ENCODE data around the gene ZNF175. TPM values are rescaled to one million over a fixed set of nuclear protein-coding genes. Genes with fewer than 3 reads are reported as not detected.

Gene ZNF175
- total RNA-seq, 2 donors from 2014 or later = 4.3 to 9.0 TPM

DNA sequence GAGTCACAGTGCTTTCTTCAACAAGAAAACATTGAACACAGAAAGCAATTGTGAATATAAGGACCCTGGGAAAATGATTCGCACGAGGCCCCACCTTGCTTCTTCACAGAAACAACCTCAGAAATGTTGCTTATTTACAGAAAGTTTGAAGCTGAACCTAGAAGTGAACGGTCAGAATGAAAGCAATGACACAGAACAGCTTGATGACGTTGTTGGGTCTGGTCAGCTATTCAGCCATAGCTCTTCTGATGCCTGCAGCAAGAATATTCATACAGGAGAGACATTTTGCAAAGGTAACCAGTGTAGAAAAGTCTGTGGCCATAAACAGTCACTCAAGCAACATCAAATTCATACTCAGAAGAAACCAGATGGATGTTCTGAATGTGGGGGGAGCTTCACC is 15.7 kb downstream of the ZNF175 start:
- H3K4me1 ChIP-seq (replicated peaks) = no peaks in the 10 kb centered on the region
- no peak for DNase-seq (ENCODE audit: low spot score)
- WGBS = 97% methylated on average over 4 of the region's 4 CpGs
- no peaks in the 10 kb centered on the region for H3K9me3 ChIP-seq
- H3K27me3 ChIP-seq (replicated peaks; ENCODE audit: insufficient read depth) = no peaks in the 10 kb centered on the region
- intact Hi-C loops (cut with DNase I) = no loop called here
- H3K4me3 ChIP-seq = no peak overlapping the region
- no peak overlapping the region for H3K27ac ChIP-seq
- TF ChIP-seq POLR2AphosphoS5 (IDR thresholded peaks at IDR 0.05) (no peak), POLR2A (IDR thresholded peaks at IDR 0.05) (no peak)
- TF ChIP-seq, protein P1, sequence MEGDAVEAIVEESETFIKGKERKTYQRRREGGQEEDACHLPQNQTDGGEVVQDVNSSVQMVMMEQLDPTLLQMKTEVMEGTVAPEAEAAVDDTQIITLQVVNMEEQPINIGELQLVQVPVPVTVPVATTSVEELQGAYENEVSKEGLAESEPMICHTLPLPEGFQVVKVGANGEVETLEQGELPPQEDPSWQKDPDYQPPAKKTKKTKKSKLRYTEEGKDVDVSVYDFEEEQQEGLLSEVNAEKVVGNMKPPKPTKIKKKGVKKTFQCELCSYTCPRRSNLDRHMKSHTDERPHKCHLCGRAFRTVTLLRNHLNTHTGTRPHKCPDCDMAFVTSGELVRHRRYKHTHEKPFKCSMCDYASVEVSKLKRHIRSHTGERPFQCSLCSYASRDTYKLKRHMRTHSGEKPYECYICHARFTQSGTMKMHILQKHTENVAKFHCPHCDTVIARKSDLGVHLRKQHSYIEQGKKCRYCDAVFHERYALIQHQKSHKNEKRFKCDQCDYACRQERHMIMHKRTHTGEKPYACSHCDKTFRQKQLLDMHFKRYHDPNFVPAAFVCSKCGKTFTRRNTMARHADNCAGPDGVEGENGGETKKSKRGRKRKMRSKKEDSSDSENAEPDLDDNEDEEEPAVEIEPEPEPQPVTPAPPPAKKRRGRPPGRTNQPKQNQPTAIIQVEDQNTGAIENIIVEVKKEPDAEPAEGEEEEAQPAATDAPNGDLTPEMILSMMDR (IDR thresholded peaks at IDR 0.05) = no peak
- peaks cover 0 to 6% of the 10 kb centered on the region in 2 donors for H3K36me3 ChIP-seq

DNA sequence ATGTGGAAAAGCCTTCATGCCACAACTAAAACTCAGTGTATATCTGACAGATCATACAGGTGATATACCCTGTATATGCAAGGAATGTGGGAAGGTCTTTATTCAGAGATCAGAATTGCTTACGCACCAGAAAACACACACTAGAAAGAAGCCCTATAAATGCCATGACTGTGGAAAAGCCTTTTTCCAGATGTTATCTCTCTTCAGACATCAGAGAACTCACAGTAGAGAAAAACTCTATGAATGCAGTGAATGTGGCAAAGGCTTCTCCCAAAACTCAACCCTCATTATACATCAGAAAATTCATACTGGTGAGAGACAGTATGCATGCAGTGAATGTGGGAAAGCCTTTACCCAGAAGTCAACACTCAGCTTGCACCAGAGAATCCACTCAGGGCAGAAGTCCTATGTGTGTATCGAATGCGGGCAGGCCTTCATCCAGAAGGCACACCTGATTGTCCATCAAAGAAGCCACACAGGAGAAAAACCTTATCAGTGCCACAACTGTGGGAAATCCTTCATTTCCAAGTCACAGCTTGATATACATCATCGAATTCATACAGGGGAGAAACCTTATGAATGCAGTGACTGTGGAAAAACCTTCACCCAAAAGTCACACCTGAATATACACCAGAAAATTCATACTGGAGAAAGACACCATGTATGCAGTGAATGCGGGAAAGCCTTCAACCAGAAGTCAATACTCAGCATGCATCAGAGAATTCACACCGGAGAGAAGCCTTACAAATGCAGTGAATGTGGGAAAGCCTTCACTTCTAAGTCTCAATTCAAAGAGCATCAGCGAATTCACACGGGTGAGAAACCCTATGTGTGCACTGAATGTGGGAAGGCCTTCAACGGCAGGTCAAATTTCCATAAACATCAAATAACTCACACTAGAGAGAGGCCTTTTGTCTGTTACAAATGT is 16.4 kb downstream of the ZNF175 start:
- WGBS = 98% methylated on average over 9 of the region's 9 CpGs
- no peak for TF ChIP-seq POLR2AphosphoS5 (IDR thresholded peaks at IDR 0.05)
- TF ChIP-seq, protein P1 (IDR thresholded peaks at IDR 0.05) = no peak
- Histone ChIP-seq H3K36me3 (no peaks in the 10 kb centered on the region), H3K27me3 (replicated peaks; ENCODE audit: insufficient read depth) (no peaks in the 10 kb centered on the region), H3K27ac (no peak overlapping the region), H3K9me3 (no peaks in the 10 kb centered on the region), H3K4me1 (replicated peaks) (no peaks in the 10 kb centered on the region), H3K4me3 (no peak overlapping the region)
- no peak for DNase-seq (ENCODE audit: low spot score)
- intact Hi-C loops (cut with DNase I) = no loop called here

DNA sequence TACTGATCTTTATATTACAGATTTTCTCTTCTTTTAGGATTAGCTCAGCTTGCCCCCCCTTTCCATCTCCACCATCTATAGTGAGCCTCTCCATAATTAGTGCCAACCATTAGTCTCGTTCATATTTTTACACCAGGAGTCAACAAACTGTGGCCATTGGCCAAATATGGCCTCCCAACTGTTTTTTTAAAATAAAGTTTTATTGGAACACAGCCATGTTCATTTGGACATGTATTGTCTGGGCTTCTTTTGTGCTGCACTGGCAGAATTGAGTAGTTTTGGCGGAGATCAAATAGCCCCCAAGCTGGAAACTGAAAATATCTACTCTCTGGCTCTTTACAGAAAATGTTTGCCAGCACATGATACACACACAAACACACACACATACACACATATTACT is 18.4 kb downstream of the ZNF175 start:
- WGBS = 96% methylated on average over 2 of the region's 2 CpGs
- Histone ChIP-seq H3K4me3 (no peak overlapping the region), H3K27me3 (replicated peaks; ENCODE audit: insufficient read depth) (no peaks in the 10 kb centered on the region), H3K36me3 (no peaks in the 10 kb centered on the region), H3K9me3 (no peaks in the 10 kb centered on the region), H3K27ac (no peak overlapping the region), H3K4me1 (replicated peaks) (peaks cover 3% of the 10 kb centered on the region)
- intact Hi-C loops (cut with DNase I) = no loop called here
- no peak for DNase-seq (ENCODE audit: low spot score)
- TF ChIP-seq, protein P1 (IDR thresholded peaks at IDR 0.05) = no peak
- TF ChIP-seq POLR2AphosphoS5 (IDR thresholded peaks at IDR 0.05) (no peak), POLR2A (IDR thresholded peaks at IDR 0.05) (no peak)

DNA sequence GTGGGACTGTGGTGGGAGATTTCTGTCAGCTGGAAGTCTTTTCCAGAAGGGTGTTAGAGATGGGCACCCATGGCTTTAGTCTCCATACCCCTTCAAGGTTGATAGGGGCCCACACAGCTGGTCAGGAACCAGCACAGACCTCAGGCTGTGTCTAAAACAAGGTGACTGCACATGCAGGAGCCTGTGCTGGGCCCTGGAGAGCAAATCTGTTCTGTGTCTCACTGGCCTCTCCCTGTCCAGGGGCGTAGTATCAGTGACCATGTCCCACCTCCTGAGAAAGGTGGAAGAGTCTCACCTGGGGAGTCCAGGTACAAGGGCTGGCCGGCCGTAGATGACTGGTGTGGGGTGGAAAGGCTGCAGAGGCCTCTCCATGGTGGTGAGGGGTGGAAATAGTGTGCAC is 19.4 kb downstream of the ZNF175 start:
- no peaks in the 10 kb centered on the region for H3K27me3 ChIP-seq (replicated peaks; ENCODE audit: insufficient read depth)
- H3K27ac ChIP-seq = no peak overlapping the region
- H3K4me3 ChIP-seq = no peak overlapping the region
- H3K36me3 ChIP-seq = no peaks in the 10 kb centered on the region
- 100% methylated on average over 3 of the region's 3 CpGs for WGBS
- intact Hi-C loops (cut with DNase I) = loop anchor here (5.0 kb wide), 2 partner anchors 102 to 483 kb away; partner anchors contain the start of genes CTU1 and SPACA6
- peaks cover 3% of the 10 kb centered on the region for H3K4me1 ChIP-seq (replicated peaks)
- no peak for DNase-seq (ENCODE audit: low spot score)
- H3K9me3 ChIP-seq = no peaks in the 10 kb centered on the region
- TF ChIP-seq POLR2AphosphoS5 (IDR thresholded peaks at IDR 0.05) (no peak), POLR2A (IDR thresholded peaks at IDR 0.05) (no peak)
- TF ChIP-seq, protein P1 (IDR thresholded peaks at IDR 0.05) = no peak

DNA sequence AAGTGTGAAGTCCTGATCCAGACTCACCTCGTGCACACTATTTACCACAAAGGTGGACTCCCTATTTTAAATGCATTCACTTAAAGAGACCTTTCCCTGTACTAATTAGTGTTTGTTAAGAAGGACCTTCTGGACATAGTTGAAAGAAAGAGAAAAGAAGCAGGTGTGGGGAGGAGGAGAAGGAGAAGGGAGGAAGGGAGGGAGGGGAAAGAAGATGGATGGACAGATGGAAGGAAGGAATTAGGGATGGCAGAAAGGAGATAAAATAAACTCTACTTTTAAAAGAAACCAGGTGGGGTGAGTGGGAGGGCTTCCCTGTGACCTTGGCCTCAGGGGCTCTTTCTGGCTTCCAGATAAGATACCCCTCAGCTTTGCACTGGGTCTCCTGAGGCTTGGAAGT is 21.4 kb downstream of the ZNF175 start:
- DNase-seq (ENCODE audit: low spot score) = no peak
- peaks cover 3% of the 10 kb centered on the region for H3K4me1 ChIP-seq (replicated peaks)
- intact Hi-C loops (cut with DNase I) = loop anchor here (5.0 kb wide), 2 partner anchors 100 to 485 kb away; partner anchors contain the start of genes CTU1 and SPACA6
- H3K27me3 ChIP-seq (replicated peaks; ENCODE audit: insufficient read depth) = no peaks in the 10 kb centered on the region
- H3K36me3 ChIP-seq = no peaks in the 10 kb centered on the region
- H3K9me3 ChIP-seq = no peaks in the 10 kb centered on the region
- TF ChIP-seq POLR2A (IDR thresholded peaks at IDR 0.05) = no peak
- TF ChIP-seq, protein P1 (IDR thresholded peaks at IDR 0.05) = no peak
- no peak for TF ChIP-seq POLR2AphosphoS5 (IDR thresholded peaks at IDR 0.05)
- no peak overlapping the region for H3K27ac ChIP-seq
- no peak overlapping the region for H3K4me3 ChIP-seq
- 50% methylated on average over 1 of the region's 1 CpG for WGBS

All from prostate gland (tissue), 2 donors.